IPS-18c (cell line): ENCODE measurements around the gene PRR15L.
"Not testable (repeated sequence)": the region's sequence is repeated elsewhere in the genome, so short reads cannot be mapped to it uniquely, and the experiment has no call there.

Source experiments
- H3K4me3 ChIP-seq: 2 replicates; pipeline ENCODE4 v1.7.0; 2013; ENCODE audit warnings: low read depth, mild to moderate bottlenecking, low read length, moderate library complexity; ENCODE audit not compliant: insufficient read depth
- H3K9me3 ChIP-seq: one replicate; pipeline ENCODE4 v1.6.1; 2013; ENCODE audit warnings: mild to moderate bottlenecking, low read length, moderate library complexity; ENCODE audit not compliant: control insufficient read depth, insufficient read depth

Gene PRR15L

DNA sequence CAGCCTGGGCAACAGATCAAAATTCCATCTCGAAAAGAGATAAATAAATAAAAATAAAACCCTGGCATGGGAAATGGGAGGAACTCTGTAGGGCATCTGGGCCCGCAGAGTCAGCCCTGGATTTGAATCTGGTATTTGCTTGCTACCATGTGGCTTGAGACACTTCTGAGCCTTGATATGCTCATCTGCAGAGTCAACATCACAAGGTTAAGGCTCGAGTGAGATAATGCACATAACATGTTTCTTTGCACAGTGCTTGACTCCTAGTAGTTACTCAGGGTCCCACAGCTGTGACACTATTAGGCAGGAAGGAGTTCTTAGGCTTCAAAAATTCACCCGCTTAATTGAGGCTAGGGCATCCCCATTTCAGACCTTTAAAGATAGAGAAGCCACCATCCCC, 34.5 kb upstream of the PRR15L start:
- H3K4me3 ChIP-seq, result no peak overlapping the region
- no peaks in the 10 kb centered on the region for H3K9me3 ChIP-seq

DNA sequence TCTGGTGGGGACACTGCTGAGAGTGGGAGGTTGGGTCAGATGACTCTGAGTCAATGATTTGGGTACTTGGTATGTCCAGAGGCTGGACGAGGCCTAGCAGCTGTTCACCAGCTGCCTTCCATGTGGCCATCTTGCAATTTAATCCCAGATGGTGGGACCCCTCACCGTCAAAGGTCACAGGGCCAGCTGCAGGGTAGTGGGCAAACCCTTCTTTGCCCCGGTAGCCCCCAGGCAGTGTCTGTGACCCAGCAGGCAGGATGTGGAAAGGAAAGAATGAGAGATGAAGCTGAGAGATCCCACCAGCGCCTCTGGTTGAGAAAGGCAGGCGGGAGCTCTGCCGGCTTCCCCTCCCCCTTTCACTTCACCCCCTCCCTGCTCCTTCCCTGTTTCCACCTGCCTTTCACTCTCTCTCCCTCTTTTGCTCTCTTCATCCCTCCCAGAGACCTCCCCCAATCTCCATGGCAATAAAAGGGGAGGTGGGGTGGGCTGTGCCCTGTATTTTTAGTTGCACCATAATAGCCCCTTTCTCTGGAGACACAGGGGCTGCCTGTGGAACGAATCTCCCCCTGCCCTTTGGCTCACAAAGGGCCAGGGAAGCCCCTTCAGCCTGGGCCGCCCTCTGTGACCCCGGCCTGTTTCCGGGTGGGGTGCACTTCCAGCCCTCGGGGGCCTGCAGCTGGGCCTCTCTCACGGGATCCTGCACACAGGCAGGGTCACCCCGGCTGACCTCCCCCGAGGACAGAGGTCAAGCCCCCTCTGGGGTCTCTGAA, 33.5 kb upstream of the PRR15L start:
- H3K4me3 ChIP-seq, result no peak overlapping the region

DNA sequence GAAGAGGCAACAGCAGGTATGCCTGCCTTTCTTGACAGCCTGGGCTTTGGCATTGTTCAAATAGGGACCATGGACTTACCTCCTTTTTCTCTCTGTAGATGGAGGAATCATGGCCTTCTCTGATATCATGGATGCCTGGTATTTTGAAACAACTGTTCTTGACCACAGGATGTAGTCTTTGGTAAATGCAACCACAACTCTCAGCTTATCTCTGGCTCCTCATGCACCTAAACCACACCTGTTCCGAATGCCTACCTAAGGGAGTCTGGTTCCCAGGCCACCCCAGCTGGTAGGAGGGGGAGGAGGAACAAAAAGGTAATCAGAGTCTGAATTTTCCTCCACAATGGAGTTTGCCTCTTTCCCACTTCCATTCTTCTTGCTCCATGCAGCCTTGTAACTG, 32.0 kb upstream of the PRR15L start:
- Histone ChIP-seq H3K9me3 (no peaks in the 10 kb centered on the region), H3K4me3 (no peak overlapping the region)

More for the DNA sequence above, 33.5 kb upstream of the PRR15L start:
- no peaks in the 10 kb centered on the region for H3K9me3 ChIP-seq

DNA sequence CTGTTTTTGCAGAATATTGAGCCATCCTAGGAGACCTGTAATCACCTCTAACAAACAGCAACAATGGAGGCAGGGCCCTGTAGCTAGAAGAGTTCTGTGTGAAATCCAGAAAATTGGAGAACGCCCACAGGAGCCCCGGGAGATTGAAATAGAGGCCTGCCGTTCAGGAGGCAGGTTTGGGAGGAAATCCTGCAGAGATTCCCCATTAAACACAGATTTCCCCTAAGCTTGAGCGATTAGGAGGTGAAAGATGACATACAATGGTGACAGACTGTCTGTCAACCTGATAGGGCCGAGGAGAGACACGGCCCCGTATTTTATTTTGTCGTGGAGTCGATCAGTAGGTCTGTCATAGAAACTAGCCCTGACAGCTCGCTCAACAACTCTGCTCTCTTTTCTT, 31.5 kb upstream of the PRR15L start:
- Histone ChIP-seq H3K9me3 (no peaks in the 10 kb centered on the region), H3K4me3 (no peak overlapping the region)

DNA sequence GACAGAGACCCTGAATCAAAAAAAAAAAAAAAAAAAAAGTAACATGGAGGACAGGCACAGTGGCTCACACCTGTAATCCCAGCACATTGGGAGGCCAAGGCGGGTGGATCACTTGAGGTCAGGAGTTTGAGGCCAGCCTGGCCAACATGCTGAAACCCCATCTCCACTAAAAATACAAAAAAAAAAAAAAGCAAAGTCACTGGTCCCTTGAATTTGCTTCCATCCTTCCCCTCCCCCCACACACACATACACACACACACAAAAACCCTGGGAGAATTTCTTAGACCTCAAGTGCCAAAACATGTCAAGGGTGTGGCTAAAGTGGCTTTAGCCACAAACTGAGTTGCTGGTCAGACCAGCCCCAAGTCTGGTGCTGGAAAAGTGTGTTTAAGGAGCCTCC, 30.8 kb upstream of the PRR15L start:
- not testable (repeated sequence) for H3K9me3 ChIP-seq, H3K4me3 ChIP-seq

DNA sequence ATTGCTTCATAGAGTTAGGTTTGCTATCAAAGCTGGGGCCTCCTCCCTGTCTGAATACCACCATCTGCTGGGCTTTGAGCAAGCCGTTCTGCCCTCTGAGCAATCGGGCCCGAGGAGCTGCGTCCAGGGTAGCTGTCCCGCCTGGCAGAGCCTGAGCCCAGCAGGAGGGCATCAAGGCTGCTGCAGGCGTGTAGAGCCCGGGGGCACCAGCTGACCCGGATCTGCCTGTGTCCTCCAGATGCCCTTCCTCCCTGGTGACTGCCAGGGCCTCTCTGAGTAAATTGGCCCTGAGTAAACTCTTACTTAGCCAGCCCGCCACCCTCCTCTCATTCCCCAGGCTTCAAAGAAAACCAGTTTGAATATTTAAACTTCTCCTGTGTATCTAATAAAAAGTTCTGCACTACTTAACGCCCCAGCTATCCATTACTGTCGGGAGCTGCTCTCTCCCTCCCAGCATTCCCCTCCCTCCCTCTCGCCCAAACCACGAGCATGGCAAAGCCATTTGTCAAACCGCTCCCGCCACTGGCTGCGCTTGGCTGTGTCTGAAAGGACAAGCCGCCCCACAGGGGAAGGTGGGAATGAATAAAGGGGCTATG, 29.7 kb upstream of the PRR15L start:
- Histone ChIP-seq H3K4me3 (peak overlapping the region; percentile 24; the same call in 1 of the 2 replicates), H3K9me3 (no peaks in the 10 kb centered on the region)

DNA sequence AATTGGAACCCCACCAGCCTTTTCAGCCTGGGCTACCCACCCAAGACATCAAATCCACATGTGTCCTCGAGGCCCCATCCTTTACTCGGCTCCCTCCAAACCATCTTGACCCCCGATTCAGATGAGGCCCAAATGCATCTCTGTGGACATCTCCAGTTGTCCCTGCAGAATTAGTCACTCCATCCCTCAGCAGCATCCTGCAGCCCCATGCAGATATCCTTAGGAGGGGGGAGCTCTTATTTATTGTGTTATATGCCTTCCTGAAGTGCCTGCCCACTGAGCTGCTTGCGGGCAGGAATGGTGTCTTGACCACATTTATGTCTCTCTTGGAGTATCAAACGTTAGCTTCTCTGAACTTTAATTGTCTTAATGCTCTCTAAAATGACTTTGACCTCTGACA, 28.8 kb upstream of the PRR15L start:
- H3K4me3 ChIP-seq, result no peak overlapping the region
- no peaks in the 10 kb centered on the region for H3K9me3 ChIP-seq

DNA sequence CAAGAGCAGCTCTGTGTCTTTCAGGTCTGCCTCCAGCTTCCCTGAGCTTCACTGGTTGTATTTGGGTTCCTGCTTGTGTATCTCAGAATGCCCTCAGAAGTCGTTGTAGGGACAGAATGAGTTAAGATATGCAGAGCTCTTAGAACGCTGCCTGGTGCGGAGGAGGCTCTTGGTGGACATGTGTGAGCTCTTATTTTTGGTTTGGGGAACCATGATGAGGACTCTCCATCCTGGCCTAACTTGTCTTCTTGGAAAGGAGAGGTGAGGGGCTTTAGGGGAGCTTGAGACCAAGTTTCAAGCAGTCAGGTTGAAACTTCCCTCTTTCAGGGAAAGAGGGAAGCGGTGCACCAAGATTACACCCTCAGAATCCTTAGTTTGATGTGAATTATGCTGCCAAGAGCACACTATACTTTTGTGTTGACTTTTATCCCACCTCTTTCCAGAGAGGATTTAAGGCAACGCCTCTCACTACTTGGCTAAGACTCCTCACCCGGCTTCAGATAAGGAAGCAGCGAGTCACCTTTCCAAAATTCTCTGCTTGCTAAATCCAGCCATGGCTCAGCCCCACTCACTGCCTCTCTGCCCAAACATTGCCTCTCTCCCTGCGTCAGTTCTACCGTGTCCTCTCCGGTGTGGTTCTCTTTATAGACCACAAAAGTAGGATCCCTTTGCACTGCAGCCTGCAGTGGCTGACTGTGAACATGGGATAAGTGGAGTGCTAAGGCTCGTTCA, 26.0 kb upstream of the PRR15L start:
- no peaks in the 10 kb centered on the region for H3K9me3 ChIP-seq

DNA sequence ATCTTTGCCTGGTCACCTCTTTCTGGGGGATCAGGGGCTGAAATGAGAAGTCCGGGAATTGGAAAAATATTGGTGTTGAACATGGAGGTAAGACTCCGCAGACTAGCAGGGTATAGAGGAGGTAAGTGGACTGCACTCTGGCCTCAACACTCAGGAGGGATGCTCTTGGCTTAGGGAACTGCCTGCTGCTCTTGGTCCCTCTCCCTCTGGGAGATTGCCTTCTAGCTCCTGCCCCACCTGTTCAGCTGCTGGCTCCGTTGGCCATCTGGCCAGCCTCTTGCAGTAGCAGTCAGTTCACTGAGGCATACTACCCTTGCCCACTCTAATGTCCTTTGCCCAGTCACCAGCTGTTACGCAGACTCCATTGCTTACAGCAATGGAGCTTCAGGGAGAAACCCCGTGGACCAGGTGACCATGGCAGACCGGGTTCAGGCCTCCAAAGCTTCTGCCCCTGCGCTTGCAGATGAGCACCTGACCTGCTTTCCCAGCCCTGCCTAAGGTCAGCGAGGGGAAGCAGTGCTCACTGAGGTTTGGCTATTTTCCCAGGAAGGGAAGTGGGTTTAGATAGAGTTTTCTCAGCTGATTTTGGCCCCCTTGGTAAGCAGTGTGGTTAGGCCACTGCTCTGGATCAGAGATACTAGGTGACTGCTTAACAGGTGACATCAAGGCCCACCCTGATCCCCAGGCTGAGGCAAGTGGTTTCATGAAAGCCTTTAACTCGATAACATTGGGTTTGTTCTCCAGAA, 25.1 kb upstream of the PRR15L start:
- Histone ChIP-seq H3K9me3 (no peaks in the 10 kb centered on the region), H3K4me3 (no peak overlapping the region)

More for the DNA sequence above, 26.0 kb upstream of the PRR15L start:
- H3K4me3 ChIP-seq, result no peak overlapping the region

DNA sequence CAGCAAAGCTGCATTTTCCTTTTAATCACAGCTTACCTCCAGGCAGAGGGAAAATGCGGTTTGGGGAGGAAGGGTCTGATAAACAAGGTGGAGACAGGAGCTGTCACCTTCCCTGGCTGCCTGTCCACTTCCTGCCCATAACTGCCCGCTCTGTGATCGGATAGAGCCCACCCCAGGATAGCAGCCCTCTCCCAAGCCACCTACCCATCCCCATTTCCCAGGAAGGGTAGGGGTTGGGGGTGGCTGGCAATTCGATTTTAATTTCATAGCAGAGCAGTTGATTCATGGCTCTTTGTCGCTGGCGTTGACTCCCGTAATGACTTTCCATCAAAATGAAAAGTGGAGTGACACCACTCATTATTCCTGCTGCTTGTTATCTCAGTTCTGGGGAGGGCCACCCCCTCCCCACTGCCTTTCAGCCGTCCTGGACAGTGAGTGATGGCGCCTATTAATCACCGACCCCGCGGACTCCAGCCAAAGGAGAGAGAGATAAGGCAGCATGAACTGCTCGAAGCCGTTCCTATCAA, 24.5 kb upstream of the PRR15L start:
- no peaks in the 10 kb centered on the region for H3K9me3 ChIP-seq
- no peak overlapping the region for H3K4me3 ChIP-seq

DNA sequence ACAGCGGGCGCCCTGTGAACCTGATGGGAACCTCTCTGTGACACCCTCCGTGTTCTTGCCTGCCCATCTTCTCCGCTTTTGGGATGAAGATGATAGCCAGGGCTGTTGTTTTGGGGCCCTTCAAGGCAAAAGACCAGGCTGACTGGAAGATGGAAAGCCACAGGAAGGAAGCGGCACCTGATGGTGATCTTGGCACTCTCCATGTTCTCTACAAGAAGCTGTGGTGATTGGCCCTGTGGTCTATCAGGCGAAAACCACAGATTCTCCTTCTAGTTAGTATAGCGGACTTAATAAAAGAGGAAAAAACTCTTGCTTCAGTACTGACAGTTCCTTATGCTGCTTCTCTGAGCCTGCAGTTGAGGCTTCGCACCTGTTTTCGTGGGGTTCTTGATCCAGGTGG, 23.8 kb upstream of the PRR15L start:
- H3K9me3 ChIP-seq, result no peaks in the 10 kb centered on the region
- H3K4me3 ChIP-seq, result no peak overlapping the region

DNA sequence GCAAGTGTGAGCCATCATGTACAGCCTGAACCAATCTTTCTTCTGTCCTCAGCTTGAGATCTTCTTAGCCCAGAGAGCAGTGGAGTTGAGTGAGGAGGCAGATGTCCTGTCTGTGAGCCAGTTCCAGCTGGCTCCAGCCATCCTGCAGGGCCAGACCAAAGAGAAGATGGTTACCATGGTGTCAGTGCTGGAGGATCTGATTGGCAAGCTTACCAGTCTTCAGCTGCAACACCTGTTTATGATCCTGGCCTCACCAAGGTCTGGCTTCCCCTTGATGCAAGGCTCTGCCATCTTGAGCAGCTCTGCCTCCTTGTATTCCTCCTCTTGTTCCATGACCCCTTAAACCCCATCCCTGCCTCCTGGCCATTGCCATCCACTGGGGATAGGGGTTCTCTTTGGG, 22.9 kb upstream of the PRR15L start:
- Histone ChIP-seq H3K4me3 (no peak overlapping the region), H3K9me3 (no peaks in the 10 kb centered on the region)

DNA sequence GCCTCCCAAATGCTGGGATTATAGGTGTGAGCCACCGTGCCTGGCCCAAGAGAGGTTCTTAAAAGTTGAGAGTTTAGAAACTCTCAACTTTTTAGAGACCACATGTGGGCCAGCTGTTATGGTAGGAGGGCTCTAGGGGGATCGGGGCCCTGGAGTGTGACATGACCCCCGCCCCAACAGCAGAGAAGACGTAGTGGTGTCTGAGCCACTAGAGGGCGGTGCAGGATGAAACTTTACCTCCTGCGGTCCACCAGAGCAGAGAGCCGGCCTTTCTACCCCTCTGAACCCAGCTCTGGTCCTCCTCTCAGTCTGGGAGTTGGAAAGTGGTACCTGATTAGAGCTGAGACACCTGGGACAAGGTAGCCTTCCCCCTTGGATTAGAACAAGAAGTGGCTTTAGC, 20.6 kb upstream of the PRR15L start:
- no peak overlapping the region for H3K4me3 ChIP-seq
- H3K9me3 ChIP-seq, result no peaks in the 10 kb centered on the region

DNA sequence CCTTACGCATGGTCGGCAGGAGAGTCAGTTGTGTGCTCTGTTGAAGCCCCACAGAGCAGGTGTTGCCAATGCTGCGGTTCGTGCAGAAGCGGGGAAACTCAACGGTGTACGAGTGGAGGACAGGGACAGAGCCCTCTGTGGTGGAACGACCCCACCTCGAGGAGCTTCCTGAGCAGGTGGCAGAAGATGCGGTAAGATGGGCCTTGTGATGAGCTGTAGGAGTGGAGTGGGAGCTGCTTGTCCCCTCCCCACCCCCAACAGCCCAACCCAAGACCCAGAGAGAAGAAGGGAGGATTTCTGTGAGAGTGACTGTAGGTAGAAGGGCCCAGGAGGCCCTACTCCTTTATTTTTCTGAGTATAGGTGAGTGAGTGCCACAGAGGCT, 18.1 kb upstream of the PRR15L start:
- Histone ChIP-seq H3K4me3 (no peak overlapping the region), H3K9me3 (no peaks in the 10 kb centered on the region)

DNA sequence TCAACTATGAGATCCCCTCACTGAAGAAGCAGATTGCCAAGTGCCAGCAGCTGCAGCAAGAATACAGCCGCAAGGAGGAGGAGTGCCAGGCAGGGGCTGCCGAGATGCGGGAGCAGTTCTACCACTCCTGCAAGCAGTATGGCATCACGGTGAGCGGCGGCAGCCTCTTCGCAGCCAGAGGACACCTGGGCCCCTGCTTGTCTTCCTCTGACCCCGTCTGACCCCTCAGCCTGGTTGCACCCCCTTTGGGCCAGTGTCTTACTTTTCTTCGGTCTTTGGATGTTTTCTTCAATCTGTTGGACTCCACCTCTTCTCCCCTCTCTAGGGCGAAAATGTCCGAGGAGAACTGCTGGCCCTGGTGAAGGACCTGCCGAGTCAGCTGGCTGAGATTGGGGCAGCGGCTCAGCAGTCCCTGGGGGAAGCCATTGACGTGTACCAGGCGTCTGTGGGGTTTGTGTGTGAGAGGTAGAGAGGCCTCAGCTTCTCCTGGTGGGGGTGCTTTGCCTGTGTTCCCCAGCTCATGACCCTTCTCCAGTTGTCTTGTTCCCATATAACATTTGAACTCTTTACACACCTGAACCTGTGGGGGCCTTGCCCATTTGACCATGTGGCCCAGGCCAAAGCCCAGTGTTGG, 17.6 kb upstream of the PRR15L start:
- H3K9me3 ChIP-seq, result no peaks in the 10 kb centered on the region
- H3K4me3 ChIP-seq, result no peak overlapping the region

DNA sequence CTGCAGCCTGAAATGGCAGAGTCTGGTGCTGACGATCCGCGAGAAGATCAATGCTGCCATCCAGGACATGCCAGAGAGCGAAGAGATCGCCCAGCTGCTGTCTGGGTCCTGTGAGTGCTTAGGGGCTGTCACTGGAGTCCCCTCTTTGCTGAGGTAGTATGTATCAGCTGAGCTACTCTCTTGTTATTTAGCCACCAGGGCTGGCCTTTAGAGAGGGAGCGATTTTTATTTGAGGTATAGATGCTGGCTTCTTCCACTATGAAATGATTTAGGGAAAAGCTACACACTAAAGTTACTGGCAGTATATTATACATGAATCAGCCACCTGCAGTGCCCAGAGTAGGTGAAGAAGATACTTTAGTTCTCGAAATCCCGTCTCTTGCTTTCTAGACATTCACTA, 15.9 kb upstream of the PRR15L start:
- H3K4me3 ChIP-seq, result no peak overlapping the region
- no peaks in the 10 kb centered on the region for H3K9me3 ChIP-seq
